ENCODE results near the gene HES6.
A peak's percentile ranks its signal among the peaks of the same experiment; 100 is the strongest.
"Not testable (repeated sequence)": the region's sequence is repeated elsewhere in the genome, so short reads cannot be mapped to it uniquely, and the experiment has no call there.

Gene HES6

GRCh38 chr2:238239863-238240756 is at the start of gene HES6:
TSS of gene HES6 (minus strand) at chr2:238240038. CDS start at chr2:238239905, 133 bp downstream.
- DNase-seq (ENCODE audit: low spot score): peak; percentile 91

- no peak for DNase-seq (ENCODE audit: low spot score)
Measured at GRCh38 chr2:238289574-238289973, 49.7 kb upstream of the HES6 start.

GRCh38 chr2:238288650-238289573 is 49.1 kb upstream of the HES6 start:
- DNase-seq (ENCODE audit: low spot score): peak; percentile 97

GRCh38 chr2:238287737-238288649 is 48.2 kb upstream of the HES6 start, which contains the start of gene PER2:
TSS of gene PER2 (minus strand) at chr2:238288610. CDS start at chr2:238277936, 10,674 bp downstream.
- DNase-seq (ENCODE audit: low spot score): peak; percentile 24

GRCh38 chr2:238286987-238287736 is 47.3 kb upstream of the HES6 start:
- DNase-seq (ENCODE audit: low spot score): peak; percentile 8

GRCh38 chr2:238286551-238286950 is 46.7 kb upstream of the HES6 start:
- no peak for DNase-seq (ENCODE audit: low spot score)

GRCh38 chr2:238286095-238286494 is 46.3 kb upstream of the HES6 start:
- DNase-seq (ENCODE audit: low spot score): no peak

GRCh38 chr2:238285653-238286082 is 45.8 kb upstream of the HES6 start:
- DNase-seq (ENCODE audit: low spot score): no peak

- no peak for DNase-seq (ENCODE audit: low spot score)
Measured at GRCh38 chr2:238284802-238285515, 45.1 kb upstream of the HES6 start.

- no peak for DNase-seq (ENCODE audit: low spot score)
Measured at GRCh38 chr2:238282861-238283738, 43.3 kb upstream of the HES6 start.

GRCh38 chr2:238281826-238282480 is 42.1 kb upstream of the HES6 start:
- no peak for DNase-seq (ENCODE audit: low spot score)

GRCh38 chr2:238280083-238280825 is 40.4 kb upstream of the HES6 start:
- DNase-seq (ENCODE audit: low spot score): no peak

GRCh38 chr2:238279324-238279682 is 39.5 kb upstream of the HES6 start:
- DNase-seq (ENCODE audit: low spot score): no peak

GRCh38 chr2:238278626-238279323 is 38.9 kb upstream of the HES6 start:
- DNase-seq (ENCODE audit: low spot score): no peak

GRCh38 chr2:238277695-238278094 is 37.9 kb upstream of the HES6 start:
- no peak for DNase-seq (ENCODE audit: low spot score)

- no peak for DNase-seq (ENCODE audit: low spot score)
Measured at GRCh38 chr2:238274152-238274865, 34.5 kb upstream of the HES6 start.

- not testable (repeated sequence) for DNase-seq (ENCODE audit: low spot score)
Measured at GRCh38 chr2:238273433-238273832, 33.6 kb upstream of the HES6 start.

Data from hematopoietic multipotent progenitor cell treated with erythropoietin and hydrocortisone succinate and interleukin-3 and kit ligand, for 15 days (in vitro differentiated cells).